WTC11 (cell line): ENCODE data around the gene NEDD9. TPM values are rescaled to one million over a fixed set of nuclear protein-coding genes. Genes with fewer than 3 reads are reported as not detected.

ENCODE experiments used
- ATAC-seq: fragments of 200-7000 bp; cut with Tn5 transposase; 2 replicates; pipeline ENCODE4 v1.10.0; 2021; ENCODE audit warnings: mild to moderate bottlenecking, moderate library complexity
- CTCF ChIA-PET: fragments of 300-600 bp; sonication (Branson Sonifier 250); formaldehyde crosslinking; loops from one replicate; lab custom pipeline; 2021; ENCODE audit warnings: antibody characterized with exemption; lab: Charles Lee
- POLR2A ChIA-PET: fragments of 350-600 bp; sonication (Branson Sonifier 250); formaldehyde crosslinking; loops from one replicate; lab custom pipeline; 2021; ENCODE audit warnings: antibody characterized with exemption; lab: Charles Lee
- DNase-seq: peaks from one replicate; pipeline ENCODE4 v3.0.0; 2021; ENCODE audit warnings: low spot score
- H3K27ac Mint-ChIP-seq: 2 replicates; pipeline ENCODE4 v1.8.0; 2021; ENCODE audit warnings: mixed read lengths
- H3K27me3 Mint-ChIP-seq: 2 replicates; pipeline ENCODE4 v1.8.0; 2021; ENCODE audit warnings: low read depth, mild to moderate bottlenecking, moderate library complexity, mixed read lengths
- H3K36me3 Mint-ChIP-seq: 2 replicates; pipeline ENCODE4 v1.8.0; 2021; ENCODE audit warnings: mixed read lengths
- H3K4me1 Mint-ChIP-seq: 2 replicates; pipeline ENCODE4 v1.8.0; 2022; ENCODE audit warnings: mixed read lengths
- H3K4me3 Mint-ChIP-seq: 2 replicates; pipeline ENCODE4 v1.8.0; 2021; ENCODE audit warnings: mild to moderate bottlenecking, moderate library complexity, mixed read lengths
- H3K9me3 Mint-ChIP-seq: 2 replicates; pipeline ENCODE4 v1.8.0; 2021; ENCODE audit warnings: mixed read lengths
- ATF2 ChIP-seq: sonication (generic); formaldehyde crosslinking; IDR thresholded peaks from 2 replicates; pipeline ENCODE4 v1.8.1; 2022; ENCODE audit warnings: low read depth, missing genetic modification reagents, borderline replicate concordance
- CREB1 ChIP-seq: sonication (generic); formaldehyde crosslinking; IDR thresholded peaks from 2 replicates; pipeline ENCODE4 v1.8.0; 2023; ENCODE audit warnings: mild to moderate bottlenecking, missing genetic modification reagents
- CREM ChIP-seq: sonication (generic); formaldehyde crosslinking; IDR thresholded peaks from 2 replicates; pipeline ENCODE4 v1.8.1; 2022; ENCODE audit warnings: mild to moderate bottlenecking, missing genetic modification reagents, moderate library complexity
- E2F1 ChIP-seq: sonication (generic); formaldehyde crosslinking; IDR thresholded peaks from 2 replicates; pipeline ENCODE4 v1.8.0; 2022; ENCODE audit warnings: mild to moderate bottlenecking, missing genetic modification reagents
- E2F4 ChIP-seq: sonication (generic); formaldehyde crosslinking; IDR thresholded peaks from 2 replicates; pipeline ENCODE4 v1.8.1; 2022; ENCODE audit warnings: low read depth, mild to moderate bottlenecking, moderate library complexity, missing genetic modification reagents, borderline replicate concordance
- EMX1 ChIP-seq: fragments of 250-450 bp; sonication (Bioruptor Pico); IDR thresholded peaks from 2 replicates; pipeline ENCODE4 v1.8.0; 2021; ENCODE audit warnings: mild to moderate bottlenecking
- FOXJ3 ChIP-seq: sonication (generic); formaldehyde crosslinking; IDR thresholded peaks from 2 replicates; pipeline ENCODE4 v1.9.0; 2021; ENCODE audit warnings: missing genetic modification reagents, mild to moderate bottlenecking, borderline replicate concordance
- GTF2I ChIP-seq: fragments of 250-450 bp; sonication (Bioruptor Pico); conservative IDR thresholded peaks from 2 replicates; pipeline ENCODE4 v1.4.0; 2021; ENCODE audit warnings: mild to moderate bottlenecking
- IRF1 ChIP-seq: sonication (generic); formaldehyde crosslinking; IDR thresholded peaks from 2 replicates; pipeline ENCODE4 v1.8.0; 2023; ENCODE audit warnings: missing genetic modification reagents
- IRF2 ChIP-seq: sonication (generic); formaldehyde crosslinking; IDR thresholded peaks from 2 replicates; pipeline ENCODE4 v1.8.0; 2022; ENCODE audit warnings: low read depth, missing genetic modification reagents, borderline replicate concordance
- JAZF1 ChIP-seq: fragments of 250-450 bp; sonication (Bioruptor Pico); IDR thresholded peaks from 2 replicates; pipeline ENCODE4 v1.9.0; 2021; ENCODE audit warnings: moderate library complexity, mild to moderate bottlenecking, inconsistent platforms
- MLX ChIP-seq: sonication (generic); formaldehyde crosslinking; IDR thresholded peaks from 2 replicates; pipeline ENCODE4 v1.8.1; 2023; ENCODE audit warnings: mild to moderate bottlenecking, missing genetic modification reagents, moderate library complexity
- MYBL2 ChIP-seq: sonication (generic); formaldehyde crosslinking; IDR thresholded peaks from 2 replicates; pipeline ENCODE4 v1.8.1; 2023; ENCODE audit warnings: mild to moderate bottlenecking, moderate library complexity, missing genetic modification reagents
- PRDM15 ChIP-seq: sonication (generic); formaldehyde crosslinking; IDR thresholded peaks from 2 replicates; pipeline ENCODE4 v1.8.0; 2022; ENCODE audit warnings: missing genetic modification reagents
- PREB ChIP-seq: sonication (generic); formaldehyde crosslinking; IDR thresholded peaks from 2 replicates; pipeline ENCODE4 v1.8.1; 2022; ENCODE audit warnings: mild to moderate bottlenecking, missing genetic modification reagents, moderate library complexity, borderline replicate concordance
- TEAD1 ChIP-seq: sonication (generic); formaldehyde crosslinking; IDR thresholded peaks from 2 replicates; pipeline ENCODE4 v1.8.0; 2022; ENCODE audit warnings: mild to moderate bottlenecking, missing genetic modification reagents
- ZNF121 ChIP-seq: sonication (generic); formaldehyde crosslinking; IDR thresholded peaks from 2 replicates; pipeline ENCODE4 v1.8.0; 2023; ENCODE audit warnings: missing genetic modification reagents
- ZNF138 ChIP-seq: sonication (generic); formaldehyde crosslinking; conservative IDR thresholded peaks from 2 replicates; pipeline ENCODE4 v1.8.1; 2022; ENCODE audit warnings: mild to moderate bottlenecking, moderate library complexity, missing genetic modification reagents
- ZNF263 ChIP-seq: sonication (generic); formaldehyde crosslinking; IDR thresholded peaks from 2 replicates; pipeline ENCODE4 v1.8.1; 2022; ENCODE audit warnings: low read depth, mild to moderate bottlenecking, moderate library complexity, missing genetic modification reagents
- ZNF416 ChIP-seq: fragments of 250-450 bp; sonication (Bioruptor Pico); IDR thresholded peaks from 2 replicates; pipeline ENCODE4 v1.9.0; 2021; ENCODE audit warnings: mild to moderate bottlenecking, inconsistent platforms
- total RNA-seq: library from RNA; stranded (reverse); gene quantifications from 3 replicates; pipeline ENCODE4 v1.2.3, GENCODE V29; 2021

Gene NEDD9
- total RNA-seq, 1 experiment from 2014 or later, result 9.8 TPM

- H3K4me1 Mint-ChIP-seq, result peaks cover 48% of the 10 kb centered on the region
- no peaks in the 10 kb centered on the region for H3K9me3 Mint-ChIP-seq
- no peak overlapping the region for H3K27ac Mint-ChIP-seq
These were observed 14.9 kb downstream of the NEDD9 start for GRCh38 chr6:11217360-11218101.

GRCh38 chr6:11215773-11216172 lies 16.7 kb downstream of the NEDD9 start:
- TF ChIP-seq ZNF416 (CRISPR knock-in tag), result no peak
- no peak for TF ChIP-seq PRDM15 (CRISPR knock-in tag)
- no peak for TF ChIP-seq PREB
- TF ChIP-seq E2F4 (CRISPR knock-in tag), result no peak
- TF ChIP-seq JAZF1, result no peak
- no peak for TF ChIP-seq ATF2
- no peak for TF ChIP-seq MYBL2
- peak; percentile 65; the same call in 1 of the 2 replicates for TF ChIP-seq ZNF263 (CRISPR knock-in tag)
- no peaks in the 10 kb centered on the region for H3K9me3 Mint-ChIP-seq
- no peak for DNase-seq
- H3K4me1 Mint-ChIP-seq, result peaks cover 59% of the 10 kb centered on the region
- ChIA-PET CTCF (interaction anchor here (1.4 kb wide), 2 partner anchors 15 to 26 kb away, joined by 3 to 4 read pairs; no protein-coding TSS in a partner anchor), POLR2A (no interaction called here)
- H3K27ac Mint-ChIP-seq, result no peak overlapping the region
- peaks cover 6% of the 10 kb centered on the region; the same call in 1 of the 2 replicates for H3K36me3 Mint-ChIP-seq
- no peaks in the 10 kb centered on the region for H3K27me3 Mint-ChIP-seq
- no peak overlapping the region for H3K4me3 Mint-ChIP-seq
- ATAC-seq, result peak; percentile 13; the same call in 1 of the 2 replicates

More at GRCh38 chr6:11217360-11218101, 14.9 kb downstream of the NEDD9 start:
- TF ChIP-seq IRF1 (CRISPR knock-in tag) (no peak), EMX1 (CRISPR knock-in tag) (no peak), CREM (no peak), FOXJ3 (no peak), CREB1 (CRISPR knock-in tag) (no peak)
- no peak overlapping the region for H3K4me3 Mint-ChIP-seq
- no peak for DNase-seq
- H3K27me3 Mint-ChIP-seq, result no peaks in the 10 kb centered on the region
- ChIA-PET CTCF (interaction anchor here (0.7 to 1.4 kb wide), 2 partner anchors 24 to 174 kb away, joined by 3 to 4 read pairs; partner anchors contain the start of gene ELOVL2), POLR2A (no interaction called here)
- no peak for ATAC-seq
- H3K36me3 Mint-ChIP-seq, result peaks cover 5% of the 10 kb centered on the region; the same call in 1 of the 2 replicates

- no peaks in the 10 kb centered on the region for H3K27me3 Mint-ChIP-seq
- TF ChIP-seq ZNF138 (CRISPR knock-in tag) (no peak), GTF2I (CRISPR knock-in tag) (no peak), MLX (CRISPR knock-in tag) (no peak), IRF2 (CRISPR knock-in tag) (no peak), IRF1 (CRISPR knock-in tag) (no peak), E2F1 (CRISPR knock-in tag) (no peak), TEAD1 (no peak), ZNF263 (CRISPR knock-in tag) (no peak), ZNF121 (CRISPR knock-in tag) (no peak), CREB1 (CRISPR knock-in tag) (no peak)
- ChIA-PET POLR2A (no interaction called here), CTCF (interaction anchor here (0.8 kb wide), 1 partner anchor 43 kb away, joined by 3 read pairs; no protein-coding TSS in a partner anchor)
- H3K4me3 Mint-ChIP-seq, result no peak overlapping the region
- ATAC-seq, result no peak
- H3K9me3 Mint-ChIP-seq, result no peaks in the 10 kb centered on the region
- peaks cover 6% of the 10 kb centered on the region; the same call in 1 of the 2 replicates for H3K36me3 Mint-ChIP-seq
- no peak for DNase-seq
- H3K27ac Mint-ChIP-seq, result no peak overlapping the region
- peaks cover 64% of the 10 kb centered on the region for H3K4me1 Mint-ChIP-seq
These were observed 17.6 kb downstream of the NEDD9 start for GRCh38 chr6:11214901-11215300.
